Astrocyte (in vitro differentiated cells and primary cell): ENCODE results near the gene LYSET. TPM values are rescaled to one million over a fixed set of nuclear protein-coding genes. Genes with fewer than 3 reads are reported as not detected.
A peak's percentile ranks its signal among the peaks of the same experiment; 100 is the strongest.
"Not testable (repeated sequence)": the region's sequence is repeated elsewhere in the genome, so short reads cannot be mapped to it uniquely, and the experiment has no call there.

Experiments used
- DNase-seq: peaks from one replicate; pipeline ENCODE4 v3.0.0-alpha.2; 2010; ENCODE audit warnings: low read depth
- FAIRE-seq: peaks from 2 replicates; lab custom pipeline; 2011; peaks lifted over from hg19 to GRCh38; lab: Jason Lieb, UNC
- H2AFZ ChIP-seq: 2 replicates; pipeline ENCODE4 v1.6.0; 2012; ENCODE audit warnings: low read depth, low read length, inconsistent platforms
- H3K27ac ChIP-seq: 2 replicates; pipeline ENCODE4 v1.5.1; 2011; ENCODE audit warnings: low read depth, low read length, inconsistent platforms
- H3K27me3 ChIP-seq: 2 replicates; pipeline ENCODE4 v1.6.0; 2011; ENCODE audit warnings: low read length, inconsistent platforms; ENCODE audit not compliant: insufficient read depth
- H3K36me3 ChIP-seq: 2 replicates; pipeline ENCODE4 v1.5.1; 2011; ENCODE audit warnings: low read length, inconsistent platforms; ENCODE audit not compliant: insufficient read depth
- H3K4me1 ChIP-seq: 2 replicates; pipeline ENCODE4 v1.5.1; 2011; ENCODE audit warnings: low read length, inconsistent platforms; ENCODE audit not compliant: insufficient read depth
- H3K4me2 ChIP-seq: 2 replicates; pipeline ENCODE4 v1.6.0; 2012; ENCODE audit warnings: low read length, inconsistent platforms
- H3K4me3 ChIP-seq: 2 replicates; pipeline ENCODE4 v1.5.1; 2011; ENCODE audit warnings: low read depth, mild to moderate bottlenecking, low read length, inconsistent platforms; ENCODE audit not compliant: insufficient read depth
- H3K79me2 ChIP-seq: 2 replicates; pipeline ENCODE4 v1.6.0; 2012; ENCODE audit warnings: mild to moderate bottlenecking, low read length, inconsistent platforms; ENCODE audit not compliant: insufficient read depth
- H3K9ac ChIP-seq: 2 replicates; pipeline ENCODE4 v1.6.0; 2012; ENCODE audit warnings: mild to moderate bottlenecking, low read length, inconsistent platforms
- H3K9me3 ChIP-seq: 2 replicates; pipeline ENCODE4 v1.5.1; 2012; ENCODE audit warnings: low read depth, mild to moderate bottlenecking, low read length, inconsistent platforms; ENCODE audit not compliant: insufficient read depth
- H4K20me1 ChIP-seq: 2 replicates; pipeline ENCODE4 v1.6.0; 2012; ENCODE audit warnings: low read length, inconsistent platforms; ENCODE audit not compliant: insufficient read depth
- H3K27ac Mint-ChIP-seq: one replicate; pipeline ENCODE4 v1.8.0; 2021; ENCODE audit warnings: mild to moderate bottlenecking, mixed read lengths; ENCODE audit not compliant: unreplicated experiment
- H3K27me3 Mint-ChIP-seq: one replicate; pipeline ENCODE4 v1.8.0; 2021; ENCODE audit warnings: low read depth, mixed read lengths; ENCODE audit not compliant: unreplicated experiment
- H3K36me3 Mint-ChIP-seq: one replicate; pipeline ENCODE4 v1.8.0; 2021; ENCODE audit warnings: low read depth, mixed read lengths; ENCODE audit not compliant: unreplicated experiment
- H3K4me1 Mint-ChIP-seq: one replicate; pipeline ENCODE4 v1.8.0; 2021; ENCODE audit warnings: low read depth, mixed read lengths; ENCODE audit not compliant: unreplicated experiment
- H3K4me3 Mint-ChIP-seq: one replicate; pipeline ENCODE4 v1.8.0; 2021; ENCODE audit warnings: mild to moderate bottlenecking, moderate library complexity, mixed read lengths; ENCODE audit not compliant: unreplicated experiment
- H3K9me3 Mint-ChIP-seq: one replicate; pipeline ENCODE4 v1.8.0; 2021; ENCODE audit warnings: mild to moderate bottlenecking, mixed read lengths; ENCODE audit not compliant: unreplicated experiment
- CTCF ChIP-seq: IDR thresholded peaks from 2 replicates; pipeline ENCODE4 v1.5.1; 2011; ENCODE audit warnings: low read depth, mild to moderate bottlenecking, inconsistent platforms, low read length, moderate library complexity; ENCODE audit not compliant: insufficient read depth
- EZH2 ChIP-seq: IDR thresholded peaks from 2 replicates; pipeline ENCODE4 v1.6.1; 2012; ENCODE audit warnings: mild to moderate bottlenecking, low read length, inconsistent platforms; ENCODE audit not compliant: insufficient read depth
- total RNA-seq: library from RNA; stranded (reverse); gene quantifications from 2 replicates; pipeline ENCODE4 v1.2.1, GENCODE V29; 2021

LYSET gene
- total RNA-seq, 1 donor from 2014 or later, result 9.8 TPM

GRCh38 chr14:93160353-93160801, 24.7 kb upstream of the LYSET start:
- Histone ChIP-seq H2AFZ (no peak overlapping the region), H3K4me2 (no peak overlapping the region), H3K27me3 (no peaks in the 10 kb centered on the region), H3K27ac (no peak overlapping the region), H3K9me3 (no peaks in the 10 kb centered on the region), H3K4me3 (no peak overlapping the region), H3K79me2 (no peaks in the 10 kb centered on the region), H4K20me1 (no peaks in the 10 kb centered on the region), H3K4me1 (no peaks in the 10 kb centered on the region), H3K36me3 (no peaks in the 10 kb centered on the region), H3K9ac (no peak overlapping the region)
- no peak for DNase-seq
- no peak for FAIRE-seq
- Mint-ChIP-seq H3K27ac (no peak overlapping the region), H3K36me3 (no peaks in the 10 kb centered on the region), H3K9me3 (no peaks in the 10 kb centered on the region), H3K4me3 (no peak overlapping the region), H3K27me3 (peaks cover 2% of the 10 kb centered on the region), H3K4me1 (no peaks in the 10 kb centered on the region)
- TF ChIP-seq EZH2 (no peak), CTCF (peak; percentile 9)

- H4K20me1 ChIP-seq, result no peaks in the 10 kb centered on the region
- FAIRE-seq (no peak), DNase-seq (no peak)
- H3K27me3 Mint-ChIP-seq, result peaks cover 2% of the 10 kb centered on the region
- no peak overlapping the region for H2AFZ ChIP-seq
- H3K4me1 Mint-ChIP-seq, result no peaks in the 10 kb centered on the region
- H3K36me3 Mint-ChIP-seq, result no peaks in the 10 kb centered on the region
- no peaks in the 10 kb centered on the region for H3K9me3 ChIP-seq
- no peak overlapping the region for H3K9ac ChIP-seq
- no peak overlapping the region for H3K27ac ChIP-seq
- no peaks in the 10 kb centered on the region for H3K36me3 ChIP-seq
- H3K4me3 ChIP-seq, result no peak overlapping the region
- no peak overlapping the region for H3K4me2 ChIP-seq
- H3K4me1 ChIP-seq, result no peaks in the 10 kb centered on the region
- TF ChIP-seq CTCF (no peak), EZH2 (no peak)
- H3K79me2 ChIP-seq, result no peaks in the 10 kb centered on the region
- H3K27ac Mint-ChIP-seq, result no peak overlapping the region
- H3K27me3 ChIP-seq, result no peaks in the 10 kb centered on the region
- H3K4me3 Mint-ChIP-seq, result no peak overlapping the region
- H3K9me3 Mint-ChIP-seq, result no peaks in the 10 kb centered on the region
Measured at GRCh38 chr14:93161411-93161940, 23.6 kb upstream of the LYSET start.

- Mint-ChIP-seq H3K36me3 (no peaks in the 10 kb centered on the region), H3K4me1 (no peaks in the 10 kb centered on the region), H3K27me3 (no peaks in the 10 kb centered on the region), H3K9me3 (no peaks in the 10 kb centered on the region), H3K27ac (peak overlapping the region; percentile 69), H3K4me3 (no peak overlapping the region)
- Histone ChIP-seq H3K27me3 (no peaks in the 10 kb centered on the region), H3K79me2 (no peaks in the 10 kb centered on the region), H3K9ac (no peak overlapping the region), H3K36me3 (no peaks in the 10 kb centered on the region), H3K9me3 (no peaks in the 10 kb centered on the region), H3K4me2 (no peak overlapping the region), H3K27ac (no peak overlapping the region), H2AFZ (no peak overlapping the region), H3K4me1 (no peaks in the 10 kb centered on the region), H4K20me1 (no peaks in the 10 kb centered on the region), H3K4me3 (no peak overlapping the region)
- TF ChIP-seq EZH2 (no peak), CTCF (no peak)
- FAIRE-seq, result no peak
- no peak for DNase-seq
Measured at GRCh38 chr14:93163564-93163963, 21.6 kb upstream of the LYSET start.

- not testable (repeated sequence) for H3K4me1 Mint-ChIP-seq, H3K27me3 Mint-ChIP-seq, H3K9me3 Mint-ChIP-seq, DNase-seq, H3K36me3 ChIP-seq, H3K9ac ChIP-seq, H2AFZ ChIP-seq, FAIRE-seq, H3K4me1 ChIP-seq, H3K4me3 ChIP-seq, H3K79me2 ChIP-seq, H3K4me3 Mint-ChIP-seq, H3K4me2 ChIP-seq, H4K20me1 ChIP-seq, H3K36me3 Mint-ChIP-seq, H3K27me3 ChIP-seq, H3K27ac Mint-ChIP-seq, H3K27ac ChIP-seq, H3K9me3 ChIP-seq
Measured at GRCh38 chr14:93165271-93166265, 19.5 kb upstream of the LYSET start.
